ENCODE data around the gene TLCD4. TPM values are rescaled to one million over a fixed set of nuclear protein-coding genes. Genes with fewer than 3 reads are reported as not detected.

The TLCD4 gene
- total and polyA plus RNA-seq, 2 of the 13 experiments (the other 11 are each of a cell fraction or from before 2014, with no cell fraction given), result 4.7 to 14.5 TPM

DNA sequence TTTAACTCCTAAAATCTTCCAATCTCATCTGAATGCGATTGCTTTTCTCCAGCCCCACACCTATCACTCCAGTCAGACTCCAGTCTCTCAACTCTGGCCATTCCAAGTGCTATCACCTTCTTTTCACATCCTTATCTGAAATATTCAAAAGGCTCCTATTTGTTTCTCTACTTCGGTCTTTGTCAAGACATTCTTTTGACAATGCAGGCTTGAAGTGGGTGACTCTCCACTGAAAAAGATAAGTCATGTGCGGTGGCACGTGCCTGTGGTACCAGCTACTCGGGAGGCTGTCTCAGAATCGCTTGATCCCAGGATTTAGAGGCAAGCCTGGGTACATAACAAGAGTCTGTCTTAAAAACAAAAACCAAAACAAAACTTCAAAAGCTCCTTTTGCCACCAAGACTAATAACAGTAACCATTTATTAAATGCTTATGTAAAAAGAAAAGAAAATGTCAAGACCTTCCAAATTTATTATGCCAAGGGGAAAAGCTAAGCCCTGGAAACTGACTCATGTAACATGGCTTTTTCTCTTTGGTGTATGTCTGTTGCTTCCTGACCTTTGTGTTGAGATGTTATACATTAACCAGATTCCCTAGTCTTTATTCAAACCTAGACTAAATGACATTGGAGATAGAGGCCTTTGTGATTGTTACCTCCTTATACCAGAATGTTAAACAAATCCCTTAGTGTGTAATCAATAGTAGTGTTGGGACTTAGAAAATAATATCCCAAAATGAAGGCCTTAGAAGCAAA, 48.0 kb upstream of the TLCD4 start (continued):
- TF ChIP-seq KLF6 (CRISPR knock-in tag; IDR thresholded peaks at IDR 0.05), result no peak
- TF ChIP-seq SSRP1 (CRISPR knock-in tag; IDR thresholded peaks at IDR 0.05), result no peak
- no peak for TF ChIP-seq ZNF629 (CRISPR knock-in tag; conservative IDR thresholded peaks at IDR 0.05)
- peak; percentile 41; the same call in 1 of the 2 replicates for TF ChIP-seq NR2F2 (IDR thresholded peaks at IDR 0.05; ENCODE audit: borderline replicate concordance, low read depth)
- TF ChIP-seq ZNF101 (CRISPR knock-in tag; IDR thresholded peaks at IDR 0.05; ENCODE audit: borderline replicate concordance, low read depth), result no peak
- TF ChIP-seq TBX2 (CRISPR knock-in tag; IDR thresholded peaks at IDR 0.05; ENCODE audit: borderline replicate concordance), result peak; percentile 24; the same call in 1 of the 2 replicates
- TF ChIP-seq ISL2 (CRISPR knock-in tag; IDR thresholded peaks at IDR 0.05), result 0 out of 2 replicates have a peak, but pooled peaks have one; percentile 34
- TF ChIP-seq MLXIP (CRISPR knock-in tag; IDR thresholded peaks at IDR 0.05; ENCODE audit: borderline replicate concordance), result no peak
- TF ChIP-seq ZNF235 (CRISPR knock-in tag; IDR thresholded peaks at IDR 0.05; ENCODE audit: borderline replicate concordance), result no peak
- TF ChIP-seq DR1 (CRISPR knock-in tag; IDR thresholded peaks at IDR 0.05), result no peak
- TF ChIP-seq ZNF326 (CRISPR knock-in tag; IDR thresholded peaks at IDR 0.05; ENCODE audit: borderline replicate concordance), result no peak
- TF ChIP-seq HMGXB3 (CRISPR knock-in tag; IDR thresholded peaks at IDR 0.05; ENCODE audit: borderline replicate concordance), result no peak
- TF ChIP-seq ZBTB34 (CRISPR knock-in tag; IDR thresholded peaks at IDR 0.05), result no peak
- TF ChIP-seq, protein P1, sequence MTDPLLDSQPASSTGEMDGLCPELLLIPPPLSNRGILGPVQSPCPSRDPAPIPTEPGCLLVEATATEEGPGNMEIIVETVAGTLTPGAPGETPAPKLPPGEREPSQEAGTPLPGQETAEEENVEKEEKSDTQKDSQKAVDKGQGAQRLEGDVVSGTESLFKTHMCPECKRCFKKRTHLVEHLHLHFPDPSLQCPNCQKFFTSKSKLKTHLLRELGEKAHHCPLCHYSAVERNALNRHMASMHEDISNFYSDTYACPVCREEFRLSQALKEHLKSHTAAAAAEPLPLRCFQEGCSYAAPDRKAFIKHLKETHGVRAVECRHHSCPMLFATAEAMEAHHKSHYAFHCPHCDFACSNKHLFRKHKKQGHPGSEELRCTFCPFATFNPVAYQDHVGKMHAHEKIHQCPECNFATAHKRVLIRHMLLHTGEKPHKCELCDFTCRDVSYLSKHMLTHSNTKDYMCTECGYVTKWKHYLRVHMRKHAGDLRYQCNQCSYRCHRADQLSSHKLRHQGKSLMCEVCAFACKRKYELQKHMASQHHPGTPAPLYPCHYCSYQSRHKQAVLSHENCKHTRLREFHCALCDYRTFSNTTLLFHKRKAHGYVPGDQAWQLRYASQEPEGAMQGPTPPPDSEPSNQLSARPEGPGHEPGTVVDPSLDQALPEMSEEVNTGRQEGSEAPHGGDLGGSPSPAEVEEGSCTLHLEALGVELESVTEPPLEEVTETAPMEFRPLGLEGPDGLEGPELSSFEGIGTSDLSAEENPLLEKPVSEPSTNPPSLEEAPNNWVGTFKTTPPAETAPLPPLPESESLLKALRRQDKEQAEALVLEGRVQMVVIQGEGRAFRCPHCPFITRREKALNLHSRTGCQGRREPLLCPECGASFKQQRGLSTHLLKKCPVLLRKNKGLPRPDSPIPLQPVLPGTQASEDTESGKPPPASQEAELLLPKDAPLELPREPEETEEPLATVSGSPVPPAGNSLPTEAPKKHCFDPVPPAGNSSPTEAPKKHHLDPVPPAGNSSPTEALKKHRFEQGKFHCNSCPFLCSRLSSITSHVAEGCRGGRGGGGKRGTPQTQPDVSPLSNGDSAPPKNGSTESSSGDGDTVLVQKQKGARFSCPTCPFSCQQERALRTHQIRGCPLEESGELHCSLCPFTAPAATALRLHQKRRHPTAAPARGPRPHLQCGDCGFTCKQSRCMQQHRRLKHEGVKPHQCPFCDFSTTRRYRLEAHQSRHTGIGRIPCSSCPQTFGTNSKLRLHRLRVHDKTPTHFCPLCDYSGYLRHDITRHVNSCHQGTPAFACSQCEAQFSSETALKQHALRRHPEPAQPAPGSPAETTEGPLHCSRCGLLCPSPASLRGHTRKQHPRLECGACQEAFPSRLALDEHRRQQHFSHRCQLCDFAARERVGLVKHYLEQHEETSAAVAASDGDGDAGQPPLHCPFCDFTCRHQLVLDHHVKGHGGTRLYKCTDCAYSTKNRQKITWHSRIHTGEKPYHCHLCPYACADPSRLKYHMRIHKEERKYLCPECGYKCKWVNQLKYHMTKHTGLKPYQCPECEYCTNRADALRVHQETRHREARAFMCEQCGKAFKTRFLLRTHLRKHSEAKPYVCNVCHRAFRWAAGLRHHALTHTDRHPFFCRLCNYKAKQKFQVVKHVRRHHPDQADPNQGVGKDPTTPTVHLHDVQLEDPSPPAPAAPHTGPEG (CRISPR knock-in tag; IDR thresholded peaks at IDR 0.05), result no peak
